RKO (cell line): Measurements from ENCODE around the gene COL4A2.

ENCODE experiments used
- DNase-seq: peaks from one replicate; pipeline ENCODE4 v3.0.0-alpha.2; 2016; ENCODE audit warnings: low spot score

The COL4A2 gene

DNA sequence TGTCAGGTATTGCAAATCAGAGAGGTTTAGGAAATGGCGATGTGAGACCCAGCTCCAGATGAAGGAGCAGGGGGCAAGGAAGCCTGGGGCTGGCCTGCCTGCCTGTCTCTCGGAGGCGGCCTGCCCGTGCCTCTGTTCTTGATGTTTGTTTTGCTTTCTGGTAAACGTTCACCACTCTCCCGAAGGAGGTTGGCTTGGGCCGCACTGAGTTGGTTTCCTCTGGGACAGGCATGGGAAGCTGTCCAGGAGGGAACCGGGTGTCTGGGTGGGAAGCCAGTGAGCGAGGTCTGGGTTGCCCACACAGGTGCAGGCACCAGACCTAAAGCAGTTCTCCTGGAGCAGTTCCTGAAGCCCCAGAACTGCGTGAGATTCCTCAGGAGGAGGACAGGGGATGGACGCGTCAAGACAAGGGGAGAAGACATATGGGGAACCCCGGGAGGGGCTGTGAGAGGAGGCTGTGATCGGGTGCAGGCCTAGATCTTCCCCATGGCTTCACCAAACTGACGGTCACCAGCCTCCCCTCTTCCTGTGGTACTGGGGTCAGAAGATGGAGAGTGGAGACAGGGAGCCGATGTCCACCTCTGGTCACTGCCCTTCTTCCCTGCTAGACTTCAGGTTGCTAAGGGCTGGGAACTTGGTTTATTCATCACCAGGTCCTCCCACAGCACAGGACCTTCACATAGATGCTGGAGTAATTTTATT, 15.2 kb downstream of the COL4A2 start:
- DNase-seq, result no peak

DNA sequence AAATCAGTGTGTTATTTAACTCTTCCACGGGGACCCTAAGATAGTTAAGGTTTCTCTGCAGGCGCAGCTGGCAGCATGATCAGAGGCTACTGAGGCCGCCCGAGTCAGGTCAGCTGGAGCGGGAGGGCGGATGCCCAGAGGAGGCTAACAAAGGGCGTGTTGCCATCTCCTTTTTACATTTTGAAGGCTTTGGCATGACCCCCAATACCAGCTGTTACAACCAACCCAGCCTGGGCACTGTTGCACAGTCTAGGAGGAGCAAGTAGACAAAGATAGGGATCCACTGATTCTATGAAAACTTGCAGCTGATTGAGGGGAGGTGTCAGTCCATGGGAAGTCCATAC, 15.7 kb downstream of the COL4A2 start:
- no peak for DNase-seq

- no peak for DNase-seq
These were observed 16.2 kb downstream of the COL4A2 start for GRCh38 chr13:110323172-110323891.

GRCh38 chr13:110324026-110324749, 17.1 kb downstream of the COL4A2 start:
- no peak for DNase-seq

- DNase-seq, result no peak
These were observed 19.3 kb downstream of the COL4A2 start for GRCh38 chr13:110326263-110326904.

GRCh38 chr13:110327051-110327721, 20.1 kb downstream of the COL4A2 start:
- DNase-seq, result no peak

DNA sequence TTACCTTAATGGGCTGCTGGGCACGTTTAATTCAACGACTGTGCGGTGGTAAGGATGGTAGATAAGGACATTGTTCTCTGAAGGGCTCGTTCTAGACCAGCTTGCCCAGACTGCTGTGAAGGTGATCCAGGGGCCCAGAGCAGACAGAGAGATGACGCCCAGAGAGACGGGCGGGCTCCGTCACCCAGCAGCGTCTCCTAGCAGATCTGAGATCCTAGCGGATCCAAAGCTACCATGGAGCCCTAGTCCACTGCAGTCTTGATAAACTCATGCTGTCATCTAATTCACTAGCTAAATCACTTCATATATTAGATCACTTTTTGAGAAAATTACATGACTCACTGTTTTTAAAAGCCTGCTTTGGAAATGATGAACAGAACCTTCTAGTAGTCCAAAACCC, 21.5 kb downstream of the COL4A2 start:
- DNase-seq, result no peak

DNA sequence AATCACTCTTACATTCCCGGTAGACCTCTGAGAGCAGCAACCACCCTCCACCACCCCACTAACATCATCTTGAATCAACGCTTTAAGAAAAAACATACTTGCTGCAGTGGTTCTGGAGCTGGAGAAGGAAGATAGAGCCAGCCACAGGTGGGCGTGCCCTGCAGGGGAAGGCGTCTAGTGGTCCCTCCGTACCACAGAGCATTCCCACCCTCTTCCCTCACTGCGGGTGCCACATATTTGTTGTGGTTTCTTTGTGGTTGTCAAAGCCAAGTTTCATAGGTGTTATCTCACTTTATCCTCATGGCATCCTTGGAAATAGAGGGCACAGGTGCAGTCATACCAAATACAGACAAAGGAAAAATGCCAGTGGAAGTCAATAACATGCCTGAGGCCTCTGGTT, 22.2 kb downstream of the COL4A2 start:
- DNase-seq, result no peak

- no peak for DNase-seq
These were observed 22.8 kb downstream of the COL4A2 start for GRCh38 chr13:110329798-110330461.

GRCh38 chr13:110330491-110331011, 23.5 kb downstream of the COL4A2 start:
- no peak for DNase-seq

GRCh38 chr13:110331362-110331761, 24.3 kb downstream of the COL4A2 start:
- DNase-seq, result no peak

DNA sequence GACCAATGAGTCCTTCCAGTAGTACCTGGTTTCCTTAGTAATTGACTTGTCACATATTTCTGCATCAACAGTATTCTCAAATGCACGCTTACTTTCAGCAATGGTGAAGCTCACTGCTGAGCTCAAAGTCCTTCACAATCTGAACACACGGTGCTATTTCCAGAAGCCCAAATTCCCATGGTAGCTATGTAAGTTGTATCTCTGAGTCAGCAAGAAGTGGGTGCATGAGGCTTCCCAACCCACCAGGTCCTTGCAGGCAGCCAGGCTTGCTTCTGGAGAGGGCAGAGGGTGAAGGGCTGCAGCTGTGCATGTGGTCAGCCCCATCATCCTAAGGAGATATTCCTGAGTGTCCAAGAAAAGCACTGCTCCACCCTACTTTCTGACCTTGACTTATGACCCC, 25.7 kb downstream of the COL4A2 start:
- DNase-seq, result no peak

DNA sequence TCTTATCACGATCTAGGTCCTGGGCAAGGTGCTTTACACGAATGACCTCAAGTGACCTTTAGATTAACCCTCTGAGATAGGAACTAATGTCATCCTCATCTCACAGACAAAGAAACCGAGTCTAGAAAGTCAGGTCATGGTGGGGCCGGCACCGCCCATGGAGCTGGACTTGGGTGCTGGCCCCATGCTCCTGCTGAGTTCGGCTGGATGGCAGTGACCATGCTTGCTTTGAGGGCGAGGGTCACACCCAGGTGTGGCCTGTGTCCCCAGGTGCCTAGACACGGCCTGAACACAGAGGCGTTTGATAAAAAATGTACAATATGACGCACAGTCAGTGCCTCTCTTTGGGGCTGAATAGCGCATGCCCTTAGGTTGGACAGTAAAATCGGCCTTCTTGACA, 26.8 kb downstream of the COL4A2 start:
- no peak for DNase-seq

- no peak for DNase-seq
These were observed 27.2 kb downstream of the COL4A2 start for GRCh38 chr13:110334256-110334655.

- no peak for DNase-seq
These were observed 27.9 kb downstream of the COL4A2 start for GRCh38 chr13:110334841-110335490.

DNA sequence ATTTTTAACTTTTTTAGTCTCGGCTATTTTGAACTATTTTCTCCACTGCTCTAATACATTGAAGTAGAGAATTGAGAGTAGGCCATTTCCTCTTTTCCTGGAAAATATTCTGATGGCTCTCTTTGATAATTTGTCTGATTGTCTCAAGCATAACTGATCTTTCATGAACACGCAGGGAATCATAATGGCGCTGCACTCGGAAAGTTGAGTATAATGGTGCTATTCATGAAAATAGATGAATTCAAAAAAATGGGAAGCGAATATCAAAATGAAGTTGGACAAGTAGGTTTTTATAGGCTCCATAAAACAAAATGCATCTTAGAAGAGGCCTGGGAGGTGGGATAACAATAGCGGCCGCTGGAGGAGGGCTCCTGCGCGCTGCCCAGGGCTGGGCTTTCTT, 29.0 kb downstream of the COL4A2 start:
- no peak for DNase-seq

GRCh38 chr13:110336681-110337080, 29.6 kb downstream of the COL4A2 start:
- no peak for DNase-seq

DNA sequence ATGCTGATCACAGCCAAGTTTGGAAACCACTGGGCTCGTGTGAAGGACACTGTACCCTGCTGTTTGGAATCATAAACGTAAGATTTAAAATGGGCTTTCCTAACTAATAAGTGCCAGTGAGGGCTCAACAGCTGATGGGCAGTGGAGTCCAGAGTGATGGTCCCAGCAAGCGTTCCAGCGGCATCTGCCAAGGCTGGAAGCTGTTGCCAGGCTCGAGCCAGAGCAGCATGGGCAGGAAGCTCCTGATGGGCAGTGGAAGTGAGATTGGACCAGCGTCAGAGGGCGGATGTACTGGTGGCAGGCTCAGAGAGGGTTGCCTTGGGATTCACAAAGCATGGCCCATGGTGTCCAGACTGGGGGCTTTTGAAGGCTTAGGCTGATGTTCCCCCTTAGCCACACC, 30.2 kb downstream of the COL4A2 start:
- DNase-seq, result no peak

- no peak for DNase-seq
These were observed 31.5 kb downstream of the COL4A2 start for GRCh38 chr13:110338441-110339101.

- DNase-seq, result no peak
These were observed 32.2 kb downstream of the COL4A2 start for GRCh38 chr13:110339263-110339662.
